Kidney epithelial cell (primary cell): ENCODE results near the gene CNGB1. TPM values are rescaled to one million over a fixed set of nuclear protein-coding genes. Genes with fewer than 3 reads are reported as not detected.

Experiments used
- DNase-seq: peaks from one replicate; pipeline ENCODE4 v3.0.0-alpha.2; 2010; ENCODE audit warnings: low read depth
- H3K27me3 ChIP-seq: 2 replicates; pipeline ENCODE4 v1.6.0; 2011; ENCODE audit warnings: low read length; ENCODE audit not compliant: control insufficient read depth, insufficient read depth
- H3K36me3 ChIP-seq: 2 replicates; pipeline ENCODE4 v1.5.1; 2011; ENCODE audit warnings: low read length; ENCODE audit not compliant: control insufficient read depth, insufficient read depth
- H3K4me3 ChIP-seq: 2 replicates; pipeline ENCODE4 v1.5.1; 2011; ENCODE audit warnings: low read depth, mild to moderate bottlenecking, control low read depth, low read length
- total RNA-seq: library from RNA; depleted of rRNA; stranded (reverse); fragments of >200 nt; gene quantifications from 2 replicates; pipeline ENCODE4 v1.2.3, GENCODE V29; 2015
- TF ChIP-seq, protein P1 (sequence below): IDR thresholded peaks from 2 replicates; pipeline ENCODE4 v1.5.1; 2011; ENCODE audit warnings: mild to moderate bottlenecking, moderate library complexity, low read length, control low read depth, inconsistent platforms; ENCODE audit not compliant: insufficient read depth, poor library complexity, severe bottlenecking

CNGB1 gene
- total RNA-seq, 1 donor from 2014 or later, result not detected

DNA sequence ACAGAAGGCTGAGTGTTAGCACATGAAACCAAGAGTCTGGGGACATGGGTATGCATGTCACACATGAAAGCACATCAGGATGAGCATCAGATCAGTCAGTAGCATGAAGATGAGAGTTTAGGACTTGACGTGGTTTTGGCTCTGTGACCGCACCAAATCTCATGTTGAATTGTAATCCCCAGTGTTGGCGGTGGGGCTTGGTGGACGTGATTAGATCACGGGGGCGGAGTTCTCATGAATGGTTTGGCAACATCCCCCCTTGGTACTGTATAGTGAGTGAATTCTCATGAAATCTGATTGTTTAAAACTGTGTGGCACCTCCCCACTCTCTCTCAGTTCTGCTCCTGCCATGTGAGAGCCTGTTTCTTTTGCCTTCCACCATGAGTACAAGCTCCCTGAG lies 46.4 kb downstream of the CNGB1 start:
- TF ChIP-seq, protein P1, sequence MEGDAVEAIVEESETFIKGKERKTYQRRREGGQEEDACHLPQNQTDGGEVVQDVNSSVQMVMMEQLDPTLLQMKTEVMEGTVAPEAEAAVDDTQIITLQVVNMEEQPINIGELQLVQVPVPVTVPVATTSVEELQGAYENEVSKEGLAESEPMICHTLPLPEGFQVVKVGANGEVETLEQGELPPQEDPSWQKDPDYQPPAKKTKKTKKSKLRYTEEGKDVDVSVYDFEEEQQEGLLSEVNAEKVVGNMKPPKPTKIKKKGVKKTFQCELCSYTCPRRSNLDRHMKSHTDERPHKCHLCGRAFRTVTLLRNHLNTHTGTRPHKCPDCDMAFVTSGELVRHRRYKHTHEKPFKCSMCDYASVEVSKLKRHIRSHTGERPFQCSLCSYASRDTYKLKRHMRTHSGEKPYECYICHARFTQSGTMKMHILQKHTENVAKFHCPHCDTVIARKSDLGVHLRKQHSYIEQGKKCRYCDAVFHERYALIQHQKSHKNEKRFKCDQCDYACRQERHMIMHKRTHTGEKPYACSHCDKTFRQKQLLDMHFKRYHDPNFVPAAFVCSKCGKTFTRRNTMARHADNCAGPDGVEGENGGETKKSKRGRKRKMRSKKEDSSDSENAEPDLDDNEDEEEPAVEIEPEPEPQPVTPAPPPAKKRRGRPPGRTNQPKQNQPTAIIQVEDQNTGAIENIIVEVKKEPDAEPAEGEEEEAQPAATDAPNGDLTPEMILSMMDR, result no peak
- no peak overlapping the region for H3K4me3 ChIP-seq
- no peak for DNase-seq
- H3K36me3 ChIP-seq, result no peaks in the 10 kb centered on the region
- H3K27me3 ChIP-seq, result no peaks in the 10 kb centered on the region

DNA sequence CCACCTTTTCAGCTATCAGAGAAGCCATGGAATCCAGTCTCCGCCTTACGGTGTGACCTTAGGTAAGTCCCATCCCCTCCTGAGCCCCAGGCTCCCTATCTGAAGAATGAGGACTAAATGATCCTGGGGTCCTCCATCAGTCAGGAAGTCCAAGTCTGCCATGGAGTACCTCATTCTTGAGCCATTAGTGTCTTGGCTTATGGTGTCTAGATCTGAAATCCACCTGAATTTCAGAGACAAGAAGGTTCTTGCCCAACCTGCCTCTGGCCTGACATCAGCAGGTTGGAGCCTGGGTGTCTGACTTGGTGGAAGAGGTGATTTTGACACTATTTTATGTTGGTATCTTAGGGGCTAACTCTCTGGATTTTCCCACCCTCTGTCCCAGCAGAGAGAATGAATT lies 47.1 kb downstream of the CNGB1 start:
- Histone ChIP-seq H3K36me3 (no peaks in the 10 kb centered on the region), H3K27me3 (no peaks in the 10 kb centered on the region), H3K4me3 (no peak overlapping the region)
- DNase-seq, result no peak
- TF ChIP-seq, protein P1, result no peak

GRCh38 chr16:57923418-57923817 lies 47.5 kb downstream of the CNGB1 start:
- DNase-seq, result no peak
- Histone ChIP-seq H3K27me3 (no peaks in the 10 kb centered on the region), H3K4me3 (no peak overlapping the region), H3K36me3 (no peaks in the 10 kb centered on the region)
- TF ChIP-seq, protein P1, result no peak

GRCh38 chr16:57920880-57921229 lies 50.1 kb downstream of the CNGB1 start:
- no peaks in the 10 kb centered on the region for H3K36me3 ChIP-seq
- no peak for DNase-seq
- TF ChIP-seq, protein P1, result no peak
- H3K27me3 ChIP-seq, result no peaks in the 10 kb centered on the region
- no peak overlapping the region for H3K4me3 ChIP-seq

DNA sequence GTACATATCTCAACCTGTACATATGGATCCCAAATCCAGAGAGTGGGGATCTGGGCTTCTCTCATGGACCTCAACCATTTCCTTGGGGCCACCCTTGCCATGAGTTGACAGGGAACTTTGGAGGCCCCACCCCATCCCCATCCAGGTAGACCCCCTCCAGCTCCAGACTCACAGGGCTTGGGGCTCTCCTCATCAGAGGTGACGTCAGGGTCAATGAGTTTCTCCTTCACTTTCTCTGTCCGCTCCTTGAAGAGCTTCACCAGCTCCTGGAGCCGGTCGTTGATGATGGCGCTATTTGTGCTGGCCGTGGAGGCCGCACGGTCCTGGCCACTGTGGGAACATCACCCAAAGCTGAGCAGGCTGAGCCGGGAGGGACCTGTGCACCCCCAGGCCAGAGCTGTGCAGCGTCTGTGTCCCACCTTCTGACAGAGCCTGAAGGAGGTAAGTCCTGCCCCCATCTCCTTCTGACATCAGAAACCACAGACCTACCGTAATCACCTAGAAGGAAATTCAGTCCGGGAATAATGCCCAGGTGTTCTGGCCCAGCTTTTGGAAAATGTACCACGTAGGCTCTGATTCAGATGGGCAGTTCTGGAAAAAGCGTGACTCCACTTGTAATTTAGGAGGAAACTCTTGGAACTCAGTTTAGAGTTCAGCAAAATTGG lies 50.6 kb downstream of the CNGB1 start:
- TF ChIP-seq, protein P1, result no peak
- H3K27me3 ChIP-seq, result no peaks in the 10 kb centered on the region
- H3K4me3 ChIP-seq, result no peak overlapping the region
- no peak for DNase-seq
- no peaks in the 10 kb centered on the region for H3K36me3 ChIP-seq

DNA sequence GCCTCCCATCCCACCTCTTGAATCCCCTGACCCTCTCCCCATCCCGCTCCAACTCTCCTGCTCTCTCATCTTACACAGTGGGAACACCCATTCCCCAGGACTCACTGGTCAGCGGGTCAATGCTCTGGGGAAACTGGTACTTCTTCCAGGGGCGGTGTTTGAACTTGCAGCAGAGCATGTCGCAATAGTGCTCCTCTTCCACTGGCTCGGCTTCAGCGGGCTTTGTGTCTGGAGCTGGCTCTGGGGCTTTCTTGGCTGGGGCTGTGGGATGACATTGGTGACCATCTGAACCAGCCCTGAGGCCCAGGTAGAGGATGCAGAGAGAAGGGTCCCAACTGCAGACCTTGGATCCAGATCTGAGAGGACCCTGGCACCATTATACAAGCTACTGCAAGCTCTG lies 51.9 kb downstream of the CNGB1 start:
- H3K36me3 ChIP-seq, result no peaks in the 10 kb centered on the region
- DNase-seq, result no peak
- H3K4me3 ChIP-seq, result no peak overlapping the region
- TF ChIP-seq, protein P1, result no peak
- H3K27me3 ChIP-seq, result no peaks in the 10 kb centered on the region
